ENCODE results near the gene PRMT2.
A peak's percentile ranks its signal among the peaks of the same experiment; 100 is the strongest.
"Not testable (repeated sequence)": the region's sequence is repeated elsewhere in the genome, so short reads cannot be mapped to it uniquely, and the experiment has no call there.

Gene PRMT2

DNA sequence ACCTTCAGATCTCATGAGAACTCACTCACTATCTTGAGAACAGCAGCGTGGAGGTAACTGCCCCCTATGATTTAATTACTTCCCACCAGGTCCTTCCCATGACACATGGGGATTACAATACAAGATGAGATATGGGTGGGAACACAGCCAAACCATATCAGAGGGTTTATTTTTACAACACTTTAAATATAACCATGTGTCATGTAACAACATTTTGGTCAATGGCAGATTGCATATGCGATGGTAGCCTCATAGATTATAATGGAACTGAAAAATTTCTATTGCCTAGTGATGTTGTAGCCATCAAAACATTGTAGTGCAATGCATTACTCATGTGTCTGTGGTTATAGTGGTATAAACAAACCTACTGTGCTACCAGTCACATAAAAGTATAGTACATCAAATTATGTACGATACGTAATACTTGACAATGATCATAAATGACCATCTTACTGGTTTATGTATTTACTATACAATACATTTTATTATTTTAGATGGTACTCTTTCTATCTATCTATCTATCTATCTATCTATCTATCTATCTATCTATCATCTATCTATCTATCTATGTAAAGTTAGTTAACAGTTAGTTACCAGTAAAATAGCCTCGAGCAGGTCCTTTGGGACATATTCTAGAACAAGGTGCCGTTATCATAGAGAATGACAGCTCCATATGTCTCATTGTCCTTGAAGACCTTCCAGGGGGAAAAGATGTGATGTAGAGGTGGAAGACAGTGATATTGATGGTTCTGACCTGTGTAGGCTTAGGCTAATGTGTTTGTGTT, 18.0 kb upstream of the PRMT2 start:
- no peak for DNase-seq (ENCODE audit: low spot score)

DNA sequence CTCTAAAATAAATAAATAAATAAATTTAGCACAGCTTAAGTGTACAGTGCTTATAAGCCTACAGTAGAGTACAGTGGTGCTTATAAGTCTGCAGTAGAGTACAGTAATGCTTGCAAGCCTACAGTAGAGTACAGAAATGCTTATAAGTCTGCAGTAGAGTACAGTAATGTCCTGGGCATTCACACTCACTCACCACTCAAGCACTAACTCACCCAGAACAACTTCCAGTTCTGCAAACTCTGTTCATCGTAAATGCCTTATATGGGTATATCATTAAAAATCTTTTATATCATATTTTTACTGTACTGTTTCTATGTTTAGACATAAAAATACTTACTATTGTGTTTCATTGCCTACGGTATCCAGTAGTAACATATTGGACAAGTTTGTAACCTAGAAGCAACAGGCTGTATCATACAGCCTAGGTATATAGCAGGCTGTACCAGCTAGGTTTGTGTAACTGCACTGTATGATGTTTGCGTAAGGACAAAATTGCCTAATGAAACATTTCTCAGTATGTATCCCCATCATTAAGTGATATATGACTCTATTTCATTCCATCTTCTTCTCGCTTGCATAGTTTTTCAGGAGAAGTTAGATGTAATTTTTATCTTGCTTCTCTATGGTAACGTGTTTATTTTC, 16.6 kb upstream of the PRMT2 start:
- no peak for DNase-seq (ENCODE audit: low spot score)

DNA sequence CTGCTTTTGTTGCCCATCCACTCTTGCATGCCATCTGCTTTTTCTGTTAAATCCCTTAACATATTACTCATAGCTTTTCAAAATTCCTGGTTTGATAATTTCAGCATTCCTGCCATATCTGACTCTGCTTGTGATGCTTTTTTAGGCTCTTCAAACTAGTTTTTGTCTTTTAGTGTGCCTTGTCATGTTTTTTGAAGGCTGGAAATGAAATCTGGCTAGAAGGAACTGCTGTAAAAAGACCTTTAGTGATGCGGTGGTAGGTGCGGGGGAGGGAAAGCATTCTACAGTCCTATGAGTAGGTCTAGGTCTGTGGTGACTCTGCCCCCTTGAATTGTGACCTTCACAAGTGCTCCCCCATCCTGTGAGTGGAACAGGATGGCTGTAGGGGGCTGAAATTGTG, 15.6 kb upstream of the PRMT2 start:
- DNase-seq (ENCODE audit: low spot score), result no peak

DNA sequence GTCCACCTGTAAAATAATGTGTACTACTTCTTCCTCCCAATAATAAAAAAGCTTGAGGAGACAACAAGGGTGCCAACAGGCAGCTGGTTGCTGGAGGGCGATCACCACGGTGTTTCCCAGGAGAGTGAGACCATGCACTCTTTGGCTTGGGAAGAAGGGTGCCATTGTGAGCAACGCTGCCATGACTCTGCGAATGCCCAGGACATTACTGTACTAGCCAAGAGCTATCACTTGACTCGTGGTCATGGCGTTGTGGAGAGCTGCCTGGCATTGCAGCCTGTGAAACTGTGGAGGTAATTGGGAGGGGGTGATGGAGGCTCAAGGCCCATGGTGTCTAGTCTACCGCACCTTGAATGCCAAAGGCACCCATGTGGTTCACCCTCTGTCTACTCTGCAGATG, 14.6 kb upstream of the PRMT2 start:
- peak; percentile 52 for DNase-seq (ENCODE audit: low spot score)

DNA sequence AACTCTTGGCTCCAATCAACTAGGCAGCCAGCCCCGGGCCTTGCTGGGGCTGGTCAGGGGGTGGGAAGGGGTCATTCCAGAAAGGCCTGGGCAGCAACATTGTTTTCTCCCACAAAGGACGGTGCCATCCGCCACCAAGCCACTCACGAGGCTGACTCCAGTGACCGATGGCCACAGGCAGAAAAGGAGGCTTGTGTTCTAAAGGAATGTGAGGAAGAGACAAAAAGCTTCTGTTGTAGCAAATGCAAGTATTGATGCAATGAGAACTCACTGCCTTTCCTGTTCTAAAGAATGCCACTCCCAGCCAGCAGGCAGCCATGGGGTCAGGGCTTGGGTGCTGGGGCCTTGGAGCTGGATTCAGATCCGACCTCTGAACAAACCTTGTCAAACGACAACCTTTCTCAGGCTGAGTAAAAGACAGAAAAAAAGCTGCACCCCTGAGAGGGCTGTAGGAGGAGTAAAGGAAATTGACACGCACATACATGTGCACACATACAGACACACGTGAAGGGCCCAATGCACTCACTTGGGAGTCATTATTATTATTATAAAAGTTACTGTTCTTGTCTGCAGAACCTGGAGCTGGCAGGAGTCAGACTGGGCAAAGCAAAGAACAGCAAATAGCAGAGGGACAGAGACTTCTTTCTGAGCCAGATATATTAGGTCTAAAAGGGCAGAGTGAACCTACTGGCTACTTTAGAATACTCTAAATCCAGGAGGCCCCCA, 13.9 kb upstream of the PRMT2 start:
- peak; percentile 93 for DNase-seq (ENCODE audit: low spot score)

DNA sequence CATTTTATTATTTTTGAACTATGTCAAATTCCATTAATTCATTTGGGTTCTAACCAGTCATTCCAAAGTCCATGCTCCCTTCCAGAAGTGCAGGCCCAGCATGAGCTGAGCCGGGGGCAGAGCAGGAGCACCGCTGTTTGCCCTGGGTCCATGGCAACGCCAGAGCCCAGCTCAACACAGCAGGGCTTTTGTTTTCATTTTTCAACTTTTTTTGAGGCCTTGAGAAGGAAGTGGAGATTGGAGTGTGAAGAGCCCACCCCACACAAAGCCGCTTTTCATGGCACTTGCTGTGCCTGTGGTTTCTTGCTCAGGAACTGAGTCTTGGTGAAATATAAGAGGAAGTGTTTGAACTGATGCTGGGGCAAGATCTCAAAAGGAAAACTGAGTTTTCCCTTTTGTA, 13.2 kb upstream of the PRMT2 start:
- peak; percentile 93 for DNase-seq (ENCODE audit: low spot score)

DNA sequence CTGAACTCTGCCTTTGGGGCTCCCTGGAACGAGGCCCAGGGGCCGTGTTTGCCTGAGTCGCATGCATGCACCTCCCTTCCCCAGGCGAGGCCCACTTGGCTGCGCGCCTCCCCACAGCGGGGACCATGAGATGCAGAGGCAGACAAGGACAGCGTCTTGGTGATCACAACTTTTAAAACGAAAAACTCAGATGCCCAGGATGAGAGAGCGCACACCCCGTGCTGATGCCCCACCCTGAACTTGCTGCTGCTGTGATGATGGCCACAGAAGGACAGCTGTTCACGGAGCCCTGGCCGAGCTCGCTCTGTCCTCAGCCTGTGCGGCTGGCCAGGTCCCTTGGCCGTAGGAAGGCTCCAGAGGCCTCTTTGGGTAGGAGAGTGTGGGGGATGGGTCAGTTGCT, 11.4 kb upstream of the PRMT2 start:
- peak; percentile 58 for DNase-seq (ENCODE audit: low spot score)

DNA sequence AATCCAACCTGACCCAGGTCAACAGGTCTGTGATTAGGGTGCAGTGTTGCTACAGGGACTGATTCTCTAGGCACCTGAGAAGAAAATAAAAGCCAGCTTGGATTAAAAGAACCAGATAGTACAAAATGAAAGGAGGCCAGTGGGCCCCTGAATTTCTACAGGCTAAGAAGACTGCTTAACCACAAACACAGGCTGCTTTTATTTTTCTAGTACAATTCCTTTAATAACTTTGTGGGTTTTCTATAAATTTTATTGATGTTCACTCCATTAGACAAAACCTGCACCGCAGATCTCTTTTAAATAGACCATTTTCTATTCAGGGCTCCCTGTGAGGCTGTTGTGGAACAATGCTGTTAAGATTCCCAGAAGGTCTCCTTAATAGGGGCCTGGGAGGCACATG, 9.7 kb upstream of the PRMT2 start:
- no peak for DNase-seq (ENCODE audit: low spot score)

DNA sequence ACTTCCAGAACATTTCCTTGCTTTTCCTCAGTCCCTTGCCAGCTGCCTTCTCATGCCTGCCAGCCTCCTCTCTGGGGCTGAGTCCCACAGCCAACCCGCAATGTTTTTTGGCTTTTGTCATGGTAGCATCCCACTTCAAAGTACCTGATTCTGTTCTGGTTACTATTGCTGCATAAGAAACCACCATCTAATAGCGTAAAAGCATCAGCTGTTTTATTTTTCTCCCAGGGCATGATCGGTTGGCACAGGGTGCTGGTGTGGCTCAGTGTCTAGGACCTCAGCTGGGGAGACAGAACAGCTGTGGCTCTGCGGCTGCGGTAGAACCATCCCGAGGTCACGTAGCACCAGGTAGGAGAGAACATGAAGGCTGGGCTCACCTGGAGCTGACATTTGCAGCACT, 8.9 kb upstream of the PRMT2 start:
- no peak for DNase-seq (ENCODE audit: low spot score)

DNA sequence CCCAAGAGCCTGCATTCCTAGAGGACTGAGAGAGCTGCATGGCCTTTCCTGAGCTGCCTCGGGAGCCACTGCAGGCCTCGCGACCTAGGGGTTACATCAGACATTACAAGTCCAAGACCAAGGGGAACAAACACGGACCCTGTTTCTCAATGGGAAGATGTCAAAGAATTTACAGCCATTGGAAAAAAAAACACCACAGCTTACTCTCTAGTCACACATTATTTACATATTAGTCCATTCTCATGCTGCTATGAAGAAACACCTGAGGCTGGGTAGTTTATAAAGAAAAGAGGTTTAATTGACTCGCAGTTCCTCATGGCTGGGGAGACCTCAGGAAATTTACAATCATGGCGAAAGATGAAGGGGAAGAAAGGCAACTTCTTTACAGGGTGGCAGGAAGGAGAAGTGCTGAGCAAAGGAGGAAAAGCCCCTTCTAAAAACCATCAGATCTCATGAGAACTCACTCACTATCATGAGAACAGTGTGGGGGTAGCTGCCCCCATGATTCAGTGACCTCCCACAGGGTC, 8.4 kb upstream of the PRMT2 start:
- DNase-seq (ENCODE audit: low spot score), result no peak

DNA sequence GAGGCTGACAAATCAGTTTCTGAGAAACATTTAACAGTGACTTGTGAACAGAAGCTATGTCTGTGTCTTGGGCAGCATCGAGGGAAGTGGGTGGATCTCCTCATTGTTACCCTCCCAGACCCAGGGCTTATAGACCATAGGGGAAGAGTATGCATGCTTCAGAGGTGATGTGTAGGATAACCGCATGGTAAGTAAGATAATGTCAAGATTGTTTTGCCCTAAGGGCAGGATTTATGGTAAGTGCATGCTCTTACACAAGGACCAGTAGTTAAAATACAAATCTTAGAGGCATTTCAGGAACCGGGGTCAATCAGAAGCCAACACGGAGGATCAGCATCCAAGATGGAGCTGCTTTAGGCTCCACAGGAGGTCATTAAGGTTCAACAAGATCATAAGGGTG, 7.7 kb upstream of the PRMT2 start:
- no peak for DNase-seq (ENCODE audit: low spot score)

DNA sequence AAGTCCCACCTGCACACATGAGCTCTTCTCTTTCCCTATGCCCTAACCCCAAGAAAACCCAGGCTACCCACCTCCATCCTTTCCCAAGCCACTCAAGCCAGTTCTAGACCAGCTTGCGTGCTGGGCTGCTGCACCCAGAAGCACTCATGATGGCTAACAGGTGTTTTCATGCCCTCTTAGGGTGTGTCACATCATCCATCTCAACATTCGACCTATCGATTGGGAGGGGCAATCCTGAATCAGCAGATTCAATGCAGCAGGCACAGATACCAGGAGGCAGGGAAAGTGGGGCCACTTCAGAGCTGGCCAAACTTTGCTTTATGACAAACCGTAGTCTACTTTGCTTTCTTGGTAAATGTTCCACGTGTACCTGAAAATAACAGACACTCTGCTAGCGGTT, 6.6 kb upstream of the PRMT2 start:
- no peak for DNase-seq (ENCODE audit: low spot score)

DNA sequence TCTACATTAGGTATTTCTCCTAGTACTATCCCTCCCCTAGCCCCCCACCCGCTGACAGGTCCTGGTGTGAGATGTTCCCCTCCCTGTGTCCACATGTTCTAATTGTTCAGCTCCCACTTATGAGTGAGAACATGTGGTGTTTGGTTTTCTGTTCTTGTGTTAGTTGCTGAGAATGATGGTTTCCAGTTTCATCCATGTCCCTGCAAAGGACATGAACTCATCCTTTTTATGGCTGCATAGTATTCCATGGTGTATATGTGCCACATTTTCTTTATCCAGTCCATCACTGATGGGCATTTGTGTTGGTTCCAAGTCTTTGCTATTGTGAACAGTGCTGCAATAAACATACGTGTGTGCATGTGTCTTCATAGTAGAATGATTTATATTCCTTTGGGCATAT, 4.6 kb upstream of the PRMT2 start:
- DNase-seq (ENCODE audit: low spot score), result not testable (repeated sequence)

DNA sequence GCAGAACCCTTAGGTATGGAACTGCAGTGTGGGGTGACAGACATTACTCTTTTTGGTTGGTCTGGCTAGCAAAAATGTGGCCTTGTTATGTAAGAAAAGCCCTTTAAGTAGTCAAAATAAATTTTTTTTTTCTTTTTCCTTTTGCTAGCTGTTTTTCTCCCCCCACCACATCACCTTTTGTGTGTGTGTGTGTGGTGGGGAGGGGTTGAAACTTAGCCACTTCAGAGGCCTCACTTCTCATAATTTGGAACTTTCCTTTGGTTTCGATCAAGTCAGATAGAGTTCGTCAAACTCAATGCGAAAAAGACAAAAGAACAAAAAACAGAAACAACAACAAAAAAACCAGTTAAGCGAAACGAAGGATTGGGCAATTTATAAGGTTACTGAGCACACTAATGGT, 1.9 kb upstream of the PRMT2 start:
- no peak for DNase-seq (ENCODE audit: low spot score)

DNA sequence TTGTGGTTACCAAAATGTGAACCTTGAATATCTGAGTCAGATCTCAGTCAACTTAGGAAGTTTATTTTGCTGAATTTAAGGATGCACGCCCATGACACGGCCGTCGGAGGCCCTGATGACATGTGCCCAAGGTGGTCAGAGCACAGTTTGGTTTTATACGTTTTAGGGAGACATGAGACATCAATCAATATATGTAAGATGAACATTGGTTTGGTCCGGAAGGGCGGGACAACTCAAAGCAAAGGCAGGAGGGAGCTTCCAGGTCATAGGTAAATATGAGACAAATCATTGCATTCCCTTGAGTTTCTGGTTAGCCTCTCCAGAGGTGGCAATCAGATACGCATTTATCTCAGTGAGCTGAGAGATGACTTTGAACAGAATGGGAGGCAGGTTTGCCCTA, 1.0 kb upstream of the PRMT2 start:
- DNase-seq (ENCODE audit: low spot score), result no peak

DNA sequence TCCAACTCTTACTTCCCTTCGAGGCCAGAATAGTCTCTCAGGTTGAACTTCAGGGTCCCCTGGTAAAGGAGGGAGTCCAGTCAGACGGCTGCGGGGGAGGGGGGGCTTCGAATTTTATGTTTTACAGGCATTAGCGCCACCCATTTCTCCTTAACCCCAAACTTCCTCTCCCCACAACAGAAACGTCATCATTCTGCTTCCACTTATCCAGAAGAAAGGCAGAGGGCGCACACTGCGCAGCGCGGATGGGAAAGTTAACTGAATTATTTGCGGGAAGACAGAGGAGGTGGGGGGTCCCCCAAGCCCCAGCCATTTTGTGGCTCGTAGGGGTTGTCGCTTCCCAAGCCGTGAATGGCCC, 529 bp upstream of the PRMT2 start:
- peak; percentile 88 for DNase-seq (ENCODE audit: low spot score)

DNA sequence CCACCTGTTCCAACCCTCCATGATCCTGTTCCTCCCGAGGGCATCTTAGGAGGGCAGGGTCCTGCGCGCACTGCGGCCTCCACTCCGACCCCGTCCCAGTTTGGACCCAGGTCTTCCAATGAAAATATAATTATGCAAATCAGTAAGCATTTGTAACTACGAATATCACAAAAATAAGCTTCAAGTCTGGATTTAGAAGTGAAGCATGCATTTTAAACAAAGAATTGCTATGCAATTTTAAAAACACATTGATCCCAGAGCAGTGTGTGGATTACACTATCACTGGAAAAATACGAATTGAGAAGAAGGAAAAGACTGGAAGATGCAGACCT, 673 bp downstream of the PRMT2 start:
- DNase-seq (ENCODE audit: low spot score), result no peak

DNA sequence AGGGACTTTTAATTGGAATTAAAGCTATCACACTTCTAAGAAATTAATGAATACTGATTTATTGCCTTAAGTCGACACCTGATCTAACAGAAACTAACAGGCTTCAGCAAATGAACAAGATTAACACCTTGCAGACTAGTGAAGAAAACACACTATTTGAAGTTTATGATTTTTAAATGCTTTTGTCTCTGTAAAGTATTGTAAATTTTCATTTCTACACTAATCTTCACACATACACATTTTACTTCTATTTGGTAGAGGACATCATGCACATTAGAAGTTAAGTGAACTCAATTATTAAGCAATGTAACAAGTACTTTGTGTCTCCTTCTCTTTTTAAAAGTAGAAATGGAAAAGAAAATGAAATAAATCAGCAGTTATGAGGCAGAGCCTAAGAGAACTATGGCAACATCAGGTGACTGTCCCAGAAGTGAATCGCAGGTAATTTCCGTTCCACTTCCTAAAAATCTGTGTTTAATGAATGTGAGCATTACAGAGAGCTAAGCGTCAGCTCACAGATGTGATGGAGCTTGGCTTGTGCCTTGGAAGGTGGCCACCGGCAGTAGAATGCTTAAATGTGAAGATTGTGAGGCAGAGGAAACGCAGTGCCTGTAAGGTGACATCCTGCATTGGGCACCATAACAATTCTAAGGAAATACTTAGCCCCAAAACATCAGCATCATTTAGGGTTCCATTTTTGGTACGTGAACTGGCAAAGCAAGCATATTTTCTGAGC, 1.2 kb downstream of the PRMT2 start:
- DNase-seq (ENCODE audit: low spot score), result peak; percentile 21

DNA sequence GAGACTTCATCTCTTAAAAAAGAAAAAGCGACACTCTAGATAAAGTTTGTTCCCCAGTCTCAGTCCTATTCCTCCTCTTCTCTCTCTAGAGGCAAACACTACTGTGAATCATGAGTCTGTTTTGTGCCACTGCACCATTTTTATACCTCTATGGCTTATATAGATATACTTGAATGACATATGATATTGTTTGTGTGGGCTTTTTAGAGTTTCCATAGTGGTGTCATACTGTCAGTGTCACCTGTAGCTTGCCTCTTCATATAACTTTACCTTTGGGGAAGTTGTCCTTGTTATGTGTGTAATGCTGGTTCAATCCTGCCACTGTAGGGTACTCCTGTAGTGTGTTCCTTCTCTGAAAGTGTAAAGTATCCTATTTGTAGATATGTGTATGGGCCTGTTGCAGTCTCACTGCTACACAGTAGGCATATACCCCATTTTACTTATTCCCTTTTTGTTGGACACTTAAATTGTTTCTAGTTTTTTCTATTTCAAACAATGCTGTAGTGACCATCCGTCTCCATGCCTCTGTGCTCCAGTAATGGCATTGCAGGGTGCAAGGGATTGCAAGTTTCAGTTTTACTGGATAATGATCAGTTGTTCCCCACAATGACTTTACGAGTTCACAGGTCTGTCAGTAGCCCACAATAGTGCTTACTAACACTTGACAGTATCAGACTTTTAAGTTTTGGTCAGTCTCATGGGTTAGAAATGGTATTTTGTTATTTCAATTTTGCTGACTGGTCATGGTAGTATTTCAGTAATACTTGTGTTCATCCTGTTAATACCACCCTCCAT, 2.7 kb downstream of the PRMT2 start:
- no peak for DNase-seq (ENCODE audit: low spot score)

DNA sequence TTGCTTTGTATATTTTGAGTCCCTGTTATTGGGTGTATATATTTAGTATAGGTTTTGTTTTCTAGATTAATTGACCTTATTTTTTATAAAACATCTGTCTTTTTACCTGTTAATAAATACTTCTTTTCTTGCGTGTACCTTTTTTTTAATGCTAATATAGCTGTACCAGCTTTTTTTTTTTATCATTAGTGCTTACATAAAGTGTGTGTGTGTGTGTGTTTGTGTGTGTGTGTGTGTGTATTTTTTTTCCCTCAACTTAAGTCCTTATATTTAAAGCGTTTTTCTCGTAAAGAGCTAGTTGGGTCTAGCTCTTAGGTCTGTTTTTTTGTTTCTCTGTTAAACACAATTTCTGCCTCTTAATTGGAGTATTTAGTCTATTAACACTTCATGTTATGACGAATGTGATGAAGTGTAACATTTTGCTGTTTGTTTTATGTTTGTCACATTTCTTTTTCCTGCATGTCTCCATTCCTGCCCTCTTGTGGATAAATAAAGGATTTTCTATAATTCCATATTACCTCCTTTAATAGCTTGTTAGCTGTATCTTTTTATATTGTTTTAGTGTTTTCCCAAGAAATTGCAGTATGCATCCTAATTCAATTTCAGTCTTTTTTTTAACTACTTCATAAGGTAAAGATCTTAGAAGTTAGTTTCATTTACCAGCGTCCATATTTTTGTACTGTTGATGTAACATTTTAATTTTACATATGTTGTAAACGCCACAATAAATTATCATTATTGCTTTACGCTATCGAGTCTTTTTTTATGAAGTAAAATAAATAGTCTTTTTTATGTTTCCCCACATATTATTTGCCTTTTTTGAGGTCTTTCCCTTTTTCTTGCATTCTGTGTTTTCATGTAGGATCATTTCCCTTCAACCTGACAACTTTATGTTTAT, 4.3 kb downstream of the PRMT2 start:
- peak; percentile 45 for DNase-seq (ENCODE audit: low spot score)

DNA sequence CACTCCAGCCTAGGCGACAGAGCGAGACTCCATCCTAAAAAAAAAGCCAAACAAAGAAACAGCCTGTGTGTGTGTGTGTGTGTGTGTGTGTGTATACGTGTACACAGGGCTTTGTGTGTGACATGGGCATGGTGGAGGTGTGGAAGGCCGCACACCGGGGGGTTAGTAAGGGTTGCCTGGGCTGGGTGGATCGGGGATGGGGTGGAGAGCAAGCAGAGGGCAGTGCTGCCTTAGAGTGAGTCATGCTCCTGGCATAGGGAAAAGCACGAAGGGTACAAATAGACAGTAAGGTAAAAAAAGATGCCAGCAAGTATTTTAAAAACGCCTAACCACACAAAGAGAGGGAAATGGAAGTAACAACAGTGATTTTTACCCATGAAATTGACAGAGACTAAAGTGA, 6.2 kb downstream of the PRMT2 start:
- no peak for DNase-seq (ENCODE audit: low spot score)

Measured in Ammon's horn (tissue), 1 donor.